HCT116 (cell line): Measurements from ENCODE around the gene NRXN2. TPM values are rescaled to one million over a fixed set of nuclear protein-coding genes. Genes with fewer than 3 reads are reported as not detected.

Experiments
- ATAC-seq: fragments of 200-7000 bp; cut with Tn5 transposase; 2 replicates; pipeline ENCODE4 v1.9.1; 2020; ENCODE audit warnings: mild to moderate bottlenecking, moderate library complexity
- BruUV-seq: library from RNA; stranded (reverse); fragments of 400-500 nt; replicated peaks from 2 replicates; lab custom pipeline; 2021; lab: Mats Ljungman, UMichigan
- CTCF ChIA-PET: fragments of 300-600 bp; sonication (Branson Sonifier 250); formaldehyde crosslinking; loops from one replicate; lab custom pipeline; 2021; ENCODE audit warnings: antibody characterized with exemption; lab: Charles Lee
- POLR2A ChIA-PET: fragments of 300-600, 350-600 bp; sonication (Branson Sonifier 250); formaldehyde crosslinking; loops from one replicate; lab custom pipeline; 2021; ENCODE audit warnings: antibody characterized with exemption; lab: Charles Lee
- RAD21 ChIA-PET, 2 experiments: fragments of 300-600 bp; sonication (Branson Sonifier 250); formaldehyde crosslinking; loops; one replicate each; lab custom pipeline; 2023; ENCODE audit warnings: low total read pairs in 2 of 2; ENCODE audit not compliant: uncharacterized antibody in 2 of 2, unreplicated experiment in 2 of 2, low non-redundant PET in 1 of 2; lab: Charles Lee
- DNase-seq: peaks from one replicate; pipeline ENCODE4 v3.0.0-alpha.2; 2010; ENCODE audit warnings: low read depth, low spot score
- H2AFZ ChIP-seq: fragments of 200-600 bp; shearing (Covaris generic), sonication (generic); 2 replicates; pipeline ENCODE4 v1.6.1; 2017; ENCODE audit warnings: low read depth, mixed run types, mixed read lengths, antibody characterized with exemption, low read length; ENCODE audit not compliant: poor library complexity, severe bottlenecking
- H3K27ac ChIP-seq: 2 replicates; pipeline ENCODE4 v1.5.1; 2012; ENCODE audit warnings: low read depth, low read length
- H3K27me3 ChIP-seq: fragments of 200-600 bp; sonication (generic); 2 replicates; pipeline ENCODE4 v1.6.1; 2016; ENCODE audit warnings: mixed run types, low read length, mixed read lengths; ENCODE audit not compliant: insufficient read depth
- H3K36me3 ChIP-seq, 2 experiments: fragments of 200-500 bp in 1 of 2; fragments of 200-600 bp in 1 of 2; sonication (Bioruptor generic) in 1 of 2; sonication (generic) in 1 of 2; 2 replicates each; pipeline versions ENCODE4 v1.5.1 to v1.6.1; 2014 to 2016; ENCODE audit warnings: low read length in 2 of 2, inconsistent platforms in 1 of 2, mixed read lengths in 1 of 2, mixed run types in 1 of 2; ENCODE audit not compliant: insufficient read depth in 2 of 2, control insufficient read depth in 1 of 2
- H3K4me1 ChIP-seq, 2 experiments: fragments of 200-600 bp in 1 of 2; sonication (generic) in 1 of 2; 2 replicates each; pipeline versions ENCODE4 v1.5.1 to v1.6.1; 2012 to 2017; ENCODE audit warnings: low read length in 2 of 2, inconsistent platforms in 1 of 2, mild to moderate bottlenecking in 1 of 2, mixed read lengths in 1 of 2, mixed run types in 1 of 2, moderate library complexity in 1 of 2; ENCODE audit not compliant: insufficient read depth in 2 of 2, control insufficient read depth in 1 of 2
- H3K4me2 ChIP-seq: fragments of 200-600 bp; sonication (generic); 2 replicates; pipeline ENCODE4 v1.6.1; 2017; ENCODE audit warnings: mixed run types, low read length, mixed read lengths
- H3K4me3 ChIP-seq, 2 experiments: fragments of 200-600 bp in 1 of 2; sonication (generic) in 1 of 2; replicated peaks in 1 of 2; 2 replicates each; pipeline ENCODE4 v1.5.1; 2011 to 2016; ENCODE audit warnings: low read length in 2 of 2, control low read depth in 1 of 2, low read depth in 1 of 2, mild to moderate bottlenecking in 1 of 2, mixed read lengths in 1 of 2, mixed run types in 1 of 2
- H3K79me2 ChIP-seq: fragments of 200-600 bp; sonication (generic); 2 replicates; pipeline ENCODE4 v1.6.1; 2017; ENCODE audit warnings: mild to moderate bottlenecking, mixed run types, low read length, moderate library complexity, mixed read lengths; ENCODE audit not compliant: insufficient read depth
- H3K9ac ChIP-seq: fragments of 200-600 bp; sonication (generic); 2 replicates; pipeline ENCODE4 v1.6.1; 2016; ENCODE audit warnings: low read length, mixed read lengths
- H3K9me2 ChIP-seq: fragments of 200-600 bp; sonication (generic), shearing (Covaris generic); 2 replicates; pipeline ENCODE4 v1.6.1; 2017; ENCODE audit warnings: mixed run types, mild to moderate bottlenecking, moderate library complexity; ENCODE audit not compliant: insufficient read depth
- H3K9me3 ChIP-seq, 2 experiments: fragments of 200-500 bp in 1 of 2; fragments of 200-600 bp in 1 of 2; sonication (Bioruptor generic) in 1 of 2; sonication (generic) in 1 of 2; 2 replicates each; pipeline ENCODE4 v1.6.1; 2014 to 2017; ENCODE audit warnings: low read length in 2 of 2, mixed read lengths in 2 of 2, inconsistent platforms in 1 of 2, low read depth in 1 of 2, mild to moderate bottlenecking in 1 of 2, mixed run types in 1 of 2, moderate library complexity in 1 of 2; ENCODE audit not compliant: control insufficient read depth in 1 of 2, insufficient read depth in 1 of 2
- H4K20me1 ChIP-seq: fragments of 200-600 bp; sonication (generic), shearing (Covaris generic); 2 replicates; pipeline ENCODE4 v1.6.1; 2017; ENCODE audit warnings: mixed run types, mild to moderate bottlenecking, moderate library complexity; ENCODE audit not compliant: insufficient read depth
- ATF3 ChIP-seq: IDR thresholded peaks from 2 replicates; pipeline ENCODE4 v1.6.1; 2012
- CBX3 ChIP-seq: IDR thresholded peaks from 2 replicates; pipeline ENCODE4 v1.6.1; 2012; ENCODE audit warnings: low read depth
- CEBPB ChIP-seq: IDR thresholded peaks from 2 replicates; pipeline ENCODE4 v1.6.1; 2012; ENCODE audit warnings: low read depth
- CTCF ChIP-seq, 3 experiments: fragments of 200-600 bp in 1 of 3; sonication (generic) in 1 of 3; IDR thresholded peaks in 2 of 3; conservative IDR thresholded peaks in 1 of 3; 2 replicates each; pipeline ENCODE4 v1.5.1; 2012 to 2017; ENCODE audit warnings: low read depth in 2 of 3, low read length in 2 of 3, antibody characterized with exemption in 1 of 3, borderline replicate concordance in 1 of 3, control low read depth in 1 of 3, mild to moderate bottlenecking in 1 of 3, mixed read lengths in 1 of 3, mixed run types in 1 of 3, moderate library complexity in 1 of 3; ENCODE audit not compliant: insufficient read depth in 1 of 3
- EZH2 ChIP-seq: fragments of 200-600 bp; sonication (generic); IDR thresholded peaks from 2 replicates; pipeline ENCODE4 v1.6.1; 2017; ENCODE audit warnings: antibody characterized with exemption, mixed run types
- JUND ChIP-seq: IDR thresholded peaks from 2 replicates; pipeline ENCODE4 v1.6.1; 2012
- POLR2A ChIP-seq: IDR thresholded peaks from 2 replicates; pipeline ENCODE4 v1.7.0; 2011; ENCODE audit warnings: borderline replicate concordance; ENCODE audit not compliant: insufficient read depth, insufficient read length; ENCODE audit errors: extremely low read depth
- POLR2AphosphoS5 ChIP-seq: IDR thresholded peaks from 2 replicates; pipeline ENCODE4 v1.6.1; 2011; ENCODE audit warnings: mild to moderate bottlenecking, low read depth, low read length, moderate library complexity
- RAD21 ChIP-seq: IDR thresholded peaks from 2 replicates; pipeline ENCODE4 v1.6.1; 2012; ENCODE audit warnings: low read depth, mild to moderate bottlenecking
- SIN3A ChIP-seq: IDR thresholded peaks from 2 replicates; pipeline ENCODE4 v1.6.1; 2012; ENCODE audit warnings: low read depth
- SP1 ChIP-seq: IDR thresholded peaks from 2 replicates; pipeline ENCODE4 v1.6.1; 2012; ENCODE audit warnings: low read depth
- TCF7L2 ChIP-seq: IDR thresholded peaks from 2 replicates; pipeline ENCODE4 v1.7.0; 2011; ENCODE audit warnings: borderline replicate concordance, inconsistent platforms; ENCODE audit not compliant: insufficient read depth, insufficient read length; ENCODE audit errors: extremely low read depth
- YY1 ChIP-seq: IDR thresholded peaks from 2 replicates; pipeline ENCODE4 v1.6.1; 2011; ENCODE audit warnings: low read length, low read depth, moderate library complexity, mild to moderate bottlenecking; ENCODE audit not compliant: insufficient replicate concordance; ENCODE audit errors: extremely low read depth
- intact Hi-C: fragments of 100-400 bp; cut with micrococcal nuclease; formaldehyde crosslinking; loops from 2 replicates; pipeline ENCODE4 v1.10.0; 2022
- total RNA-seq: library from RNA; stranded (reverse); gene quantifications from one replicate; pipeline ENCODE4 v1.2.1, GENCODE V29; 2021; ENCODE audit not compliant: unreplicated experiment
- TF ChIP-seq, protein P1 (sequence below): IDR thresholded peaks from 2 replicates; pipeline ENCODE4 v1.6.1; 2012

The NRXN2 gene
- total RNA-seq, 1 experiment from 2014 or later: 1.5 TPM

DNA sequence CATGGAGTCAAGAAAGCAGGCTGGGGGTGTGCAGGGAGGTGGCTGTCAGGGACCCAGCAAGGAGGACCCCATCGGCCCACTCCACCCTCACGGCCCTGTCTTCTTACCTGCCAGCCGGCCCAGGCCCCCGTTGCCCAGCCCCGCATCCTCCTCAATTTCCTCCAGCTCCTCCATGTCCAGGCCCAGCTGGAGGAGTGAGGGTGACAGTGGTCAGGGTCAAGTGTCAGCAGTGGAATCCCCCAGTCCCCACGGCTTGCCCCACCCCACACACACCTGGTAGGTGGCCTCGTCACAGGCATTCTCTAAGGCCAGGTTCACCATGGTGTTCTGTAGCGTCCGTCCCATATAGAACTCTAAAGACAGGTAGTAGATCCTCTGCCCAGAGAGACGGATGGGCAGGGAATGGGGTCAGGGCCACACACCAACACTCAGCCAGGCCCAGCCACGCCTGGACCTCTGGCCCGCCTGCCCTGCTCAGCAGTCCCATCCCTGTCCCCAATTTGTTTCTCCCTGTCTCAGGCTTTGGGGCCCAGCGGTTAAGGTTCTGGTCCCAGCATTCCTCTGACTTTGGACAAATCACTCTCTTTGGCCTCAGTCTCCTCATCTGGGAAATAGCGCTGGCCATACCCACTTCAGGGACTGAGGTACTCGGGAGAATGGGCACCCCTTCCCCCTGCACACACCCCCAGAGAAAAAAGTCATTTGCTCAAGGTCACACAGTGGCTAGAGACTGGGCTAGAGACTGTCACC is 35.5 kb upstream of the NRXN2 start:
- no peaks in the 10 kb centered on the region for H3K9me3 ChIP-seq
- H3K9ac ChIP-seq: no peak overlapping the region
- H3K36me3 ChIP-seq: peaks cover 5 to 10% of the 10 kb centered on the region in 2 experiments; a peak in 3 of 4 replicates
- no peak overlapping the region for H3K27ac ChIP-seq
- no peak for TF ChIP-seq RAD21
- TF ChIP-seq CEBPB: no peak
- no peak for TF ChIP-seq JUND
- TF ChIP-seq, all 23 proteins: peak for 0
- RAD21 ChIA-PET: no interaction called here
- Histone ChIP-seq H3K27me3 (no peaks in the 10 kb centered on the region), H3K4me3 (no peak overlapping the region), H3K79me2 (no peaks in the 10 kb centered on the region), H2AFZ (no peak overlapping the region), H3K4me2 (no peak overlapping the region), H4K20me1 (no peaks in the 10 kb centered on the region), H3K9me2 (no peaks in the 10 kb centered on the region), H3K4me1 (peaks cover 0 to 11% of the 10 kb centered on the region in 2 experiments; a peak in 1 of 4 replicates)
- BruUV-seq: no TSS peak
- POLR2A ChIA-PET: no interaction called here
- CTCF ChIA-PET: no interaction called here
- no peak for ATAC-seq
- intact Hi-C loops: no loop called here
- DNase-seq: no peak

DNA sequence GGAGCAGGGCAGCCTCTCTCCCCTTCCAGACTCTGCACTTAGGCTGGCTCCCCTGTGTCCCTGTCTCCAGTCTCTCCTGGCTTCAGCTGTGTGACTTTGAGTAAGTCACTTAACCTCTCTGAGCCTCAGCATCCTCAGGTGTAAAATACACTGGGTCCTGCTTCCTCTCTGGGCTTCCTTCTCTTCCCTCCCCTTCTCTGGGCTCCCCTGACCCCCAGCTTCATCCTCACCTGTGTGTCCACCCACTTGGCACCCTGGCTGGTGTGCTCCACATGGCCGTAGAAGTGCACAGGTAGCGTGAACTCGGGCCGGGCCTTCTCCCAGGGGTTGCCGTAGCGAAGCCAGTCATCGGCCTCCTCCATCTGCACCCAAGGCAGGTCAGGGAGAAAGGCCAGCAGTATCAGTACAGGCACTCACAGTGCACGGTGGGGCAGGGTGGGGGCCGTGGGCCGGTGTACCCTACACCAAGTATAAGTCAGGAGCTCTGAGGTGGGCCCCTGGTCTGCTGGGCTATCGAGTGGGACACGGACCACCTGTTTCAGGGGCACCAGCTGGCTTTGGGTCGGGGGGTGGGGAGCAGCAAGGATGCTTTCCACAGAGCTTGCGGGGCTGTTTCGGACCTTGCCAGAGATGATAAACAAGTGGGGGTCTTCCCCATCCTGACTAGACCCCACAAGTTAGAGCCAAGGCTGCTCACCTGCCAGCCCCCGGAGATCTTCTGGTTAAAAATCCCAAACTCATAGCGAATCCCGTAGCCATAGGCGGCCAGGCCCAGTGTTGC is 34.7 kb upstream of the NRXN2 start:
- Histone ChIP-seq H4K20me1 (no peaks in the 10 kb centered on the region), H3K79me2 (no peaks in the 10 kb centered on the region), H3K9ac (no peak overlapping the region), H3K36me3 (peaks cover 0 to 3% of the 10 kb centered on the region in 2 experiments; a peak in 1 of 4 replicates), H2AFZ (no peak overlapping the region), H3K4me3 (no peak overlapping the region), H3K4me1 (peaks cover 0 to 11% of the 10 kb centered on the region in 2 experiments; a peak in 1 of 4 replicates), H3K9me2 (no peaks in the 10 kb centered on the region), H3K27ac (no peak overlapping the region), H3K4me2 (no peak overlapping the region), H3K9me3 (no peaks in the 10 kb centered on the region), H3K27me3 (no peaks in the 10 kb centered on the region)
- CTCF ChIA-PET: no interaction called here
- RAD21 ChIA-PET: no interaction called here
- no TSS peak for BruUV-seq
- POLR2A ChIA-PET: no interaction called here
- no peak for ATAC-seq
- intact Hi-C loops: no loop called here
- no peak for DNase-seq
- TF ChIP-seq YY1: no peak
- no peak for TF ChIP-seq SIN3A
- TF ChIP-seq, protein P1, sequence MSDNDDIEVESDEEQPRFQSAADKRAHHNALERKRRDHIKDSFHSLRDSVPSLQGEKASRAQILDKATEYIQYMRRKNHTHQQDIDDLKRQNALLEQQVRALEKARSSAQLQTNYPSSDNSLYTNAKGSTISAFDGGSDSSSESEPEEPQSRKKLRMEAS: no peak
- TF ChIP-seq CTCF (IDR thresholded peaks at IDR 0.05 in 2 of 3, conservative IDR thresholded peaks at IDR 0.05 in 1 of 3; ENCODE audit: borderline replicate concordance in 1 of 3, insufficient read depth in 1 of 3, low read depth in 2 of 3, low read length in 2 of 3): no peak
- TF ChIP-seq CBX3: no peak
- TF ChIP-seq TCF7L2: no peak
- TF ChIP-seq POLR2AphosphoS5: no peak
- no peak for TF ChIP-seq CEBPB
- no peak for TF ChIP-seq SP1
- no peak for TF ChIP-seq ATF3
- no peak for TF ChIP-seq POLR2A
- TF ChIP-seq EZH2: no peak
